B cell (primary cell): Measurements from ENCODE around the gene TNFRSF1B.

Source experiments
- CTCF ChIP-seq: fragments of 200-600 bp; IDR thresholded peaks from one replicate; pipeline ENCODE4 v1.8.0; 2022; ENCODE audit warnings: antibody characterized with exemption, mild to moderate bottlenecking
- EZH2 ChIP-seq: IDR thresholded peaks from 2 replicates; pipeline ENCODE4 v1.6.1; 2012; ENCODE audit warnings: borderline replicate concordance, low read depth, mild to moderate bottlenecking, moderate library complexity, low read length; ENCODE audit not compliant: insufficient read depth, poor library complexity, severe bottlenecking

GRCh38 chr1:12128120-12128519 is 38.7 kb upstream of the TNFRSF1B start:
- TF ChIP-seq CTCF (no peak), EZH2 (no peak)
